Neuronal stem cell (in vitro differentiated cells): ENCODE results near the gene VSIG10L.

Experiments
- DNase-seq: peaks from one replicate; pipeline ENCODE4 v3.0.0-alpha.2; 2013; ENCODE audit warnings: low spot score
- H2AFZ ChIP-seq: one replicate; pipeline ENCODE4 v1.6.1; 2013; ENCODE audit warnings: mild to moderate bottlenecking, low read length, inconsistent platforms
- H2AK5ac ChIP-seq: 2 replicates; pipeline ENCODE4 v1.6.1; 2013; ENCODE audit warnings: low read depth, mild to moderate bottlenecking, inconsistent platforms, low read length, moderate library complexity, mixed read lengths
- H2BK120ac ChIP-seq: 2 replicates; pipeline ENCODE4 v1.6.1; 2013; ENCODE audit warnings: low read depth, mild to moderate bottlenecking, inconsistent platforms, low read length, moderate library complexity, mixed read lengths
- H2BK12ac ChIP-seq: one replicate; pipeline ENCODE4 v1.6.1; 2013; ENCODE audit warnings: low read length, inconsistent platforms
- H2BK15ac ChIP-seq: 2 replicates; pipeline ENCODE4 v1.6.1; 2013; ENCODE audit warnings: mild to moderate bottlenecking, low read length, inconsistent platforms, mixed read lengths
- H2BK5ac ChIP-seq: one replicate; pipeline ENCODE4 v1.6.1; 2013; ENCODE audit warnings: inconsistent platforms, mild to moderate bottlenecking, low read length, moderate library complexity
- H3K14ac ChIP-seq: one replicate; pipeline ENCODE4 v1.6.1; 2013; ENCODE audit warnings: low read length, inconsistent platforms
- H3K18ac ChIP-seq: 2 replicates; pipeline ENCODE4 v1.6.1; 2013; ENCODE audit warnings: low read length, inconsistent platforms
- H3K23ac ChIP-seq: 2 replicates; pipeline ENCODE4 v1.6.1; 2013; ENCODE audit warnings: low read depth, mild to moderate bottlenecking, mixed read lengths, low read length, inconsistent platforms; ENCODE audit not compliant: poor library complexity
- H3K27ac ChIP-seq: replicated peaks from 3 replicates; pipeline ENCODE4 v1.5.1; 2013; ENCODE audit warnings: low read length, inconsistent platforms
- H3K27me3 ChIP-seq, 3 experiments: 2 replicates each; pipeline ENCODE4 v1.6.1; 2013; ENCODE audit warnings: low read length in 3 of 3, mild to moderate bottlenecking in 2 of 3, inconsistent platforms in 1 of 3, low read depth in 1 of 3, mixed read lengths in 1 of 3, moderate library complexity in 1 of 3; ENCODE audit not compliant: control insufficient read depth in 3 of 3, insufficient read depth in 3 of 3
- H3K36me3 ChIP-seq, 2 donors: replicated peaks in 1 of 2; 2 replicates each; pipeline ENCODE4 v1.6.1; 2013; ENCODE audit warnings: low read length in 2 of 2; ENCODE audit not compliant: control insufficient read depth in 2 of 2, insufficient read depth in 2 of 2
- H3K4ac ChIP-seq: 2 replicates; pipeline ENCODE4 v1.6.1; 2013; ENCODE audit warnings: inconsistent platforms, mild to moderate bottlenecking, low read length, moderate library complexity
- H3K4me1 ChIP-seq, 2 donors: 1 replicate in 1 of 2; 2 replicates in 1 of 2; pipeline ENCODE4 v1.6.1; 2013; ENCODE audit warnings: low read length in 2 of 2, low read depth in 1 of 2; ENCODE audit not compliant: control insufficient read depth in 2 of 2, insufficient read depth in 1 of 2
- H3K4me2 ChIP-seq: one replicate; pipeline ENCODE4 v1.6.1; 2013; ENCODE audit warnings: mild to moderate bottlenecking, low read length, inconsistent platforms; ENCODE audit not compliant: insufficient read depth, poor library complexity, severe bottlenecking
- H3K4me3 ChIP-seq, 2 donors: 2 replicates each; pipeline ENCODE4 v1.5.1; 2013; ENCODE audit warnings: low read length in 2 of 2, mild to moderate bottlenecking in 2 of 2, inconsistent platforms in 1 of 2, moderate library complexity in 1 of 2
- H3K79me1 ChIP-seq: one replicate; pipeline ENCODE4 v1.6.1; 2013; ENCODE audit warnings: low read depth, mild to moderate bottlenecking, inconsistent platforms, low read length, moderate library complexity
- H3K9ac ChIP-seq: one replicate; pipeline ENCODE4 v1.6.1; 2013; ENCODE audit warnings: mild to moderate bottlenecking, low read depth, low read length, inconsistent platforms; ENCODE audit not compliant: poor library complexity
- H3K9me3 ChIP-seq, 2 donors: replicated peaks in 1 of 2; 2 replicates each; pipeline versions ENCODE3 to v1.6.1; 2013; ENCODE audit warnings: low read length in 2 of 2, mild to moderate bottlenecking in 2 of 2, inconsistent platforms in 1 of 2, low read depth in 1 of 2, mixed read lengths in 1 of 2, moderate library complexity in 1 of 2; ENCODE audit not compliant: control insufficient read depth in 2 of 2, insufficient read depth in 1 of 2
- H4K8ac ChIP-seq: one replicate; pipeline ENCODE4 v1.6.1; 2013; ENCODE audit warnings: low read depth, mild to moderate bottlenecking, inconsistent platforms, low read length, moderate library complexity
- H4K91ac ChIP-seq: one replicate; pipeline ENCODE4 v1.6.1; 2013; ENCODE audit warnings: low read length, low read depth, mild to moderate bottlenecking, inconsistent platforms; ENCODE audit not compliant: poor library complexity
- WGBS, 2 donors: extraction: QIAGEN DNeasy Blood & Tissue Kit; methylation state at CpG; one replicate each; pipeline ENCODE4 v1.1.7; 2013; ENCODE audit warnings: missing lambda C conversion rate in 2 of 2, mixed read lengths in 1 of 2; ENCODE audit not compliant: insufficient read length in 2 of 2, insufficient replicate concordance in 1 of 2; ENCODE audit errors: extremely low coverage in 2 of 2; 5-methylcytosine and 5-hydroxymethylcytosine counted together

Gene VSIG10L

GRCh38 chr19:51365965-51366388, 24.0 kb upstream of the VSIG10L start, which contains the start of gene ETFB:
Gene ETFB (minus strand): TSS chr19:51366388. CDS start chr19:51366326, 62 bp downstream.
- Histone ChIP-seq H2BK15ac (peak within 1 kb of the TSS; percentile 100), H3K4me3 (peak within 1 kb of the TSS; percentile 70 to 93), H3K4ac (no peak within 1 kb of the TSS), H3K9me3 (no peaks in the 10 kb centered on the region), H4K91ac (peak within 1 kb of the TSS; percentile 43), H2AFZ (peak within 1 kb of the TSS; percentile 88), H3K4me1 (peaks cover 12 to 15% of the 10 kb centered on the region in 2 donors), H2BK120ac (peak within 1 kb of the TSS; percentile 21), H3K79me1 (peaks cover 4% of the 10 kb centered on the region), H3K18ac (peak within 1 kb of the TSS; percentile 97), H3K27ac (peak within 1 kb of the TSS; percentile 94), H3K27me3 (peaks cover 0 to 5% (median 0%) of the 10 kb centered on the region in 3 experiments), H3K23ac (peak within 1 kb of the TSS; percentile 93), H2BK12ac (peak within 1 kb of the TSS; percentile 73), H3K4me2 (peak within 1 kb of the TSS; percentile 94), H2AK5ac (peak within 1 kb of the TSS; percentile 98), H4K8ac (no peak within 1 kb of the TSS), H3K9ac (peak within 1 kb of the TSS; percentile 95), H2BK5ac (peak within 1 kb of the TSS; percentile 99), H3K14ac (peak within 1 kb of the TSS; percentile 49), H3K36me3 (no peaks in the 10 kb centered on the region)
- DNase-seq = peak; percentile 24
- no CpG with 5 or more reads among the region's 27 CpGs for WGBS, 2 donors

GRCh38 chr19:51365211-51365964, 23.4 kb upstream of the VSIG10L start:
- no CpG with 5 or more reads among the region's 10 CpGs for WGBS, 2 donors
- no peak overlapping the region for H3K27ac ChIP-seq

GRCh38 chr19:51364200-51365106, 22.5 kb upstream of the VSIG10L start:
- no peak overlapping the region for H2BK12ac ChIP-seq
- H3K4ac ChIP-seq = no peak overlapping the region
- H3K18ac ChIP-seq = peak overlapping the region; percentile 31
- H2AFZ ChIP-seq = no peak overlapping the region
- no peak overlapping the region for H3K27ac ChIP-seq
- H2AK5ac ChIP-seq = peak overlapping the region; percentile 86
- no peak overlapping the region for H2BK120ac ChIP-seq
- peak overlapping the region; percentile 20 for H3K23ac ChIP-seq
- H3K79me1 ChIP-seq = peaks cover 4% of the 10 kb centered on the region
- H3K27me3 ChIP-seq = no peaks in the 10 kb centered on the region
- H4K8ac ChIP-seq = no peak overlapping the region
- H3K14ac ChIP-seq = no peak overlapping the region
- WGBS, 2 donors = no CpG with 5 or more reads among the region's 15 CpGs
- no peak overlapping the region for H2BK15ac ChIP-seq
- no peak overlapping the region for H3K4me2 ChIP-seq
- no peak for DNase-seq
- H4K91ac ChIP-seq = no peak overlapping the region
- H3K9me3 ChIP-seq = no peaks in the 10 kb centered on the region
- no peaks in the 10 kb centered on the region for H3K36me3 ChIP-seq
- peaks cover 12 to 15% of the 10 kb centered on the region in 2 donors for H3K4me1 ChIP-seq
- no peak overlapping the region for H2BK5ac ChIP-seq
- no peak overlapping the region for H3K9ac ChIP-seq
- H3K4me3 ChIP-seq = no peak overlapping the region

More at GRCh38 chr19:51365211-51365964, 23.4 kb upstream of the VSIG10L start:
- H2BK5ac ChIP-seq = peak overlapping the region; percentile 75
- H2BK120ac ChIP-seq = no peak overlapping the region
- H3K14ac ChIP-seq = no peak overlapping the region
- H3K4ac ChIP-seq = no peak overlapping the region
- peak overlapping the region; percentile 77 for H3K9ac ChIP-seq
- no peaks in the 10 kb centered on the region for H3K36me3 ChIP-seq
- peak overlapping the region; percentile 2 for H2BK12ac ChIP-seq
- H4K8ac ChIP-seq = no peak overlapping the region
- peak overlapping the region; percentile 43 for H4K91ac ChIP-seq
- H3K18ac ChIP-seq = peak overlapping the region; percentile 8
- peaks cover 0 to 3% (median 0%) of the 10 kb centered on the region in 3 experiments for H3K27me3 ChIP-seq
- peak overlapping the region; percentile 92 for H2AK5ac ChIP-seq
- peaks cover 12 to 15% of the 10 kb centered on the region in 2 donors for H3K4me1 ChIP-seq
- no peak overlapping the region for H3K23ac ChIP-seq
- H3K4me2 ChIP-seq = peak overlapping the region; percentile 94
- H3K9me3 ChIP-seq = no peaks in the 10 kb centered on the region
- H2BK15ac ChIP-seq = peak overlapping the region; percentile 18
- H3K4me3 ChIP-seq = peak overlapping the region; percentile 70 to 81
- H3K79me1 ChIP-seq = peaks cover 4% of the 10 kb centered on the region
- peak overlapping the region; percentile 88 for H2AFZ ChIP-seq
- DNase-seq = no peak
